A549 (cell line): Measurements from ENCODE around the gene C12orf42. TPM values are rescaled to one million over a fixed set of nuclear protein-coding genes. Genes with fewer than 3 reads are reported as not detected.

Experiments used
- ATAC-seq, 2 experiments: fragments of 200-7000 bp in 1 of 2; fragments of >200 bp in 1 of 2; cut with Nextera tagmentation in 1 of 2; cut with Tn5 transposase in 1 of 2; 3 replicates each; pipeline versions ENCODE4 v1.8.0 to v1.9.1; 2018 to 2020; ENCODE audit warnings: mild to moderate bottlenecking in 1 of 2, moderate library complexity in 1 of 2
- CTCF ChIA-PET: fragments of 300-600 bp; sonication (Branson Sonifier 250); formaldehyde crosslinking; extraction: SDS; loops from one replicate; lab custom pipeline; 2021; ENCODE audit warnings: antibody characterized with exemption, inconsistent platforms; lab: Yijun Ruan, JAX
- POLR2A ChIA-PET: fragments of 350-600 bp; formaldehyde crosslinking; extraction: SDS; loops from one replicate; lab custom pipeline; 2021; ENCODE audit warnings: antibody characterized with exemption, inconsistent platforms; lab: Yijun Ruan, JAX
- DNase-seq, 2 experiments: peaks; one replicate each; pipeline versions ENCODE4 v3.0.0 to v3.0.0-alpha.2; 2011 to 2016; ENCODE audit warnings: low read depth in 1 of 2, low spot score in 1 of 2
- FAIRE-seq: peaks from 2 replicates; lab custom pipeline; 2011; peaks lifted over from hg19 to GRCh38; lab: Jason Lieb, UNC
- H3K27ac ChIP-seq, 2 experiments: fragments of >200 bp; sonication (Bioruptor Twin); formaldehyde crosslinking; 3 replicates each; pipeline ENCODE4 v1.5.1; 2016 to 2017
- H3K4me1 ChIP-seq: fragments of >200 bp; sonication (Bioruptor Twin); formaldehyde crosslinking; 3 replicates; pipeline ENCODE4 v1.6.1; 2016
- H3K4me2 ChIP-seq: fragments of >200 bp; sonication (Bioruptor Twin); formaldehyde crosslinking; 3 replicates; pipeline ENCODE4 v1.6.1; 2016
- H3K4me3 ChIP-seq: fragments of >200 bp; sonication (Bioruptor Twin); formaldehyde crosslinking; 3 replicates; pipeline ENCODE4 v1.5.1; 2016
- H3K9me3 ChIP-seq: fragments of >200 bp; sonication (Bioruptor Twin); formaldehyde crosslinking; 3 replicates; pipeline ENCODE4 v1.6.1; 2016
- CBX8 ChIP-seq: fragments of 200-600 bp; sonication (generic); IDR thresholded peaks from 2 replicates; pipeline ENCODE4 v1.6.1; 2016
- CHD4 ChIP-seq: fragments of 200-600 bp; sonication (generic); IDR thresholded peaks from 2 replicates; pipeline ENCODE4 v1.6.1; 2016; ENCODE audit warnings: antibody characterized with exemption, mild to moderate bottlenecking, borderline replicate concordance
- CTCF ChIP-seq: fragments of >200 bp; sonication (Bioruptor Twin); formaldehyde crosslinking; IDR thresholded peaks from 3 replicates; pipeline ENCODE4 v1.5.1; 2016
- EHF ChIP-seq: fragments of 250-450 bp; sonication (Bioruptor Pico); IDR thresholded peaks from 2 replicates; pipeline ENCODE4 v1.5.0; 2020; ENCODE audit warnings: mild to moderate bottlenecking
- EHMT2 ChIP-seq: fragments of 200-600 bp; sonication (generic); IDR thresholded peaks from 2 replicates; pipeline ENCODE4 v1.6.1; 2016; ENCODE audit warnings: antibody characterized with exemption, low read depth, mild to moderate bottlenecking, moderate library complexity
- ESRRA ChIP-seq: fragments of 150-350 bp; IDR thresholded peaks from 2 replicates; pipeline ENCODE4 v1.6.1; 2014; ENCODE audit warnings: mild to moderate bottlenecking, low read length, borderline replicate concordance
- FOSL2 ChIP-seq, 2 experiments: fragments of 450-650 bp in 1 of 2; fragments of >200 bp in 1 of 2; sonication (Bioruptor Twin) in 1 of 2; formaldehyde crosslinking; IDR thresholded peaks; 2 replicates each; pipeline versions ENCODE4 v1.5.0 to v1.6.1; 2016 to 2020; ENCODE audit warnings: mild to moderate bottlenecking in 1 of 2, moderate library complexity in 1 of 2
- GATA3 ChIP-seq: IDR thresholded peaks from 2 replicates; pipeline ENCODE4 v1.6.1; 2012; ENCODE audit warnings: borderline replicate concordance
- HDAC2 ChIP-seq: fragments of 200-600 bp; sonication (generic); IDR thresholded peaks from 2 replicates; pipeline ENCODE4 v1.6.1; 2016
- HOXA7 ChIP-seq: fragments of 250-450 bp; sonication (Bioruptor Pico); IDR thresholded peaks from 2 replicates; pipeline ENCODE4 v1.5.0; 2020; ENCODE audit warnings: mild to moderate bottlenecking, moderate library complexity
- HOXB13 ChIP-seq: fragments of 250-450 bp; sonication (Bioruptor Pico); IDR thresholded peaks from 2 replicates; pipeline ENCODE4 v1.5.0; 2020; ENCODE audit warnings: low read depth, mild to moderate bottlenecking, moderate library complexity
- HOXB5 ChIP-seq: fragments of 250-450 bp; sonication (Bioruptor Pico); IDR thresholded peaks from 2 replicates; pipeline ENCODE4 v1.5.0; 2020; ENCODE audit warnings: mild to moderate bottlenecking, moderate library complexity
- KDM5A ChIP-seq: fragments of 200-600 bp; sonication (generic); IDR thresholded peaks from 2 replicates; pipeline ENCODE4 v1.6.1; 2016; ENCODE audit warnings: antibody characterized with exemption, mild to moderate bottlenecking
- MYC ChIP-seq: IDR thresholded peaks from 2 replicates; pipeline ENCODE4 v1.6.1; 2012; ENCODE audit warnings: mild to moderate bottlenecking, inconsistent platforms, low read length, improper control_type of control experiment, borderline replicate concordance
- NPAS2 ChIP-seq: fragments of 250-450 bp; sonication (Bioruptor Pico); IDR thresholded peaks from 2 replicates; pipeline ENCODE4 v1.8.0; 2022; ENCODE audit warnings: mild to moderate bottlenecking, moderate library complexity, borderline replicate concordance
- RAD21 ChIP-seq, 2 experiments: fragments of >200 bp in 1 of 2; sonication (Bioruptor Twin) in 1 of 2; formaldehyde crosslinking in 1 of 2; IDR thresholded peaks in 1 of 2; conservative IDR thresholded peaks in 1 of 2; 2 replicates in 1 of 2; 3 replicates in 1 of 2; pipeline ENCODE4 v1.6.1; 2012 to 2018; ENCODE audit warnings: inconsistent platforms in 1 of 2
- RARB ChIP-seq: fragments of 250-450 bp; sonication (Bioruptor Pico); IDR thresholded peaks from 2 replicates; pipeline ENCODE4 v1.8.0; 2021; ENCODE audit warnings: mild to moderate bottlenecking, moderate library complexity
- RFX5 ChIP-seq: fragments of 450-650 bp; IDR thresholded peaks from 2 replicates; pipeline ENCODE4 v1.7.1; 2014; ENCODE audit warnings: antibody characterized with exemption, mild to moderate bottlenecking, moderate library complexity
- TFCP2L1 ChIP-seq: fragments of 250-450 bp; sonication (Bioruptor Pico); IDR thresholded peaks from 2 replicates; pipeline ENCODE4 v1.5.0; 2021; ENCODE audit warnings: mild to moderate bottlenecking
- ZFP36 ChIP-seq: fragments of 450-650 bp; IDR thresholded peaks from 2 replicates; pipeline ENCODE4 v1.6.1; 2014; ENCODE audit warnings: borderline replicate concordance; ENCODE audit not compliant: partially characterized antibody
- ZNF302 ChIP-seq: fragments of 250-450 bp; sonication (Bioruptor Pico); IDR thresholded peaks from 2 replicates; pipeline ENCODE4 v1.9.0; 2021; ENCODE audit warnings: inconsistent platforms, mild to moderate bottlenecking, moderate library complexity
- WGBS: methylation state at CpG from one replicate; pipeline ENCODE4 v1.1.6; 2017; ENCODE audit errors: missing lambda C conversion rate; 5-methylcytosine and 5-hydroxymethylcytosine counted together
- polyA plus RNA-seq, 4 experiments: library from polyadenylated mRNA; depleted of rRNA in 3 of 4; stranded (reverse); fragments of >200 nt; fragmentation: RNase III in 1 of 4; extraction: RNeasy Plus Mini Kit Qiagen cat#74134 plus additional on column Dnase treatment in 1 of 4; gene quantifications; 2 replicates in 3 of 4; 3 replicates in 1 of 4; pipeline ENCODE4 v1.2.3, GENCODE V29; 2011 to 2017
- TF ChIP-seq, protein P1 (sequence below): fragments of >200 bp; sonication (Bioruptor Twin); formaldehyde crosslinking; IDR thresholded peaks from 2 replicates; pipeline ENCODE4 v1.6.1; 2016
- TF ChIP-seq, protein P2 (sequence below): fragments of 200-600 bp; sonication (generic); IDR thresholded peaks from 2 replicates; pipeline ENCODE4 v1.6.1; 2016; ENCODE audit warnings: antibody characterized with exemption, mild to moderate bottlenecking, moderate library complexity
- TF ChIP-seq, protein P3 (sequence below): IDR thresholded peaks from 2 replicates; pipeline ENCODE4 v1.6.1; 2012

The C12orf42 gene
- polyA plus RNA-seq, 2 of the 4 experiments (the other 2 are of a cell fraction): not detected

GRCh38 chr12:103462675-103463074 lies 33.1 kb downstream of the C12orf42 start:
- no peak overlapping the region for H3K4me3 ChIP-seq
- ATAC-seq (no peak), DNase-seq (no peak), FAIRE-seq (no peak)
- WGBS: 37% methylated on average over 3 of the region's 3 CpGs
- H3K9me3 ChIP-seq: no peaks in the 10 kb centered on the region
- ChIA-PET POLR2A (no interaction called here), CTCF (no interaction called here)
- no peak overlapping the region for H3K4me2 ChIP-seq
- no peak overlapping the region for H3K27ac ChIP-seq
- no peaks in the 10 kb centered on the region for H3K4me1 ChIP-seq
- TF ChIP-seq CHD4 (no peak), RARB (CRISPR knock-in tag) (no peak), NPAS2 (no peak)
- TF ChIP-seq, all 56 proteins: peak for 0

DNA sequence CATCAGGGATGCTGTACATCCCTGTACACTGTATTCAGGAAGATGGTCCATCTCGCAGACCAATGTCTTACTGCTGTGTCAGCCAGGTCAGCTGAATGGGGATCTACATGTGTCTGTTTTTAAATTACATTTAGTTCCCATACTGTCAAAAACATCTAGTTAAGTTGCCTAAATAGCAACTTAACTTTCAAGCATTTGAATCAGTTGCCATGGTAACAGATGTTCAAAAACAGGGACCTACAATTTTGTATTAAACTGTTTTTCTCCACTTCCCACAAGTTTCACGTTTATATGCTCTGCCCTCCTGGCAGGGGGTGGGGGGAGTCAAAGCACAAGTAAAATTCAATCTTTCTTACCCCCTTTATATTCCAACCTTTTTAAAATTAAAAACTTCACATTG lies 38.3 kb downstream of the C12orf42 start:
- Histone ChIP-seq H3K4me1 (no peaks in the 10 kb centered on the region), H3K4me2 (no peak overlapping the region), H3K4me3 (no peak overlapping the region), H3K27ac (no peak overlapping the region), H3K9me3 (no peaks in the 10 kb centered on the region)
- DNase-seq: no peak
- WGBS: 47% methylated on average over 2 of the region's 2 CpGs
- no peak for FAIRE-seq
- no peak for ATAC-seq
- ChIA-PET POLR2A (no interaction called here), CTCF (interaction anchor here (0.7 to 1.3 kb wide), 2 partner anchors 12 to 16 kb away, joined by 3 read pairs; no protein-coding TSS in a partner anchor)
- TF ChIP-seq KDM5A: no peak

DNA sequence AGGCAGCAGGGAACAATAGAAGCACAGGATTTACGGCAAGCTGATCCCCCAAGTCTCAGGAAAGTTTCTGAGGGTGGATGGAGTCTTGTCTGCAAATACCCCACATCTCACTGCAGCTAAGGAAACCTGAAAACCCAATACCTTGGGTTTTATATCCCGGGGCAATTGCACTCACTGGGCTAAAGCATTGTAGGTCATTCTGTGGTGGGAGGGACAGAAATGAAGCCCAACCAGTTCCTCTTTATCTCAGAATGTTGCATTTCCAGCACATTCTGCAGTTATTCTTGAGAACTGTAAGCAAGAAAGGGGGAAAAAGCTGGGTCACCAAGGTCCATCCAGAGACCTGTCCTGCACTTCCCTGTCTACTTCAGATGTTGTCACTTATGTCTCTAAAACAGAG lies 39.8 kb downstream of the C12orf42 start:
- FAIRE-seq: no peak
- WGBS: 6% methylated on average over 2 of the region's 2 CpGs

DNA sequence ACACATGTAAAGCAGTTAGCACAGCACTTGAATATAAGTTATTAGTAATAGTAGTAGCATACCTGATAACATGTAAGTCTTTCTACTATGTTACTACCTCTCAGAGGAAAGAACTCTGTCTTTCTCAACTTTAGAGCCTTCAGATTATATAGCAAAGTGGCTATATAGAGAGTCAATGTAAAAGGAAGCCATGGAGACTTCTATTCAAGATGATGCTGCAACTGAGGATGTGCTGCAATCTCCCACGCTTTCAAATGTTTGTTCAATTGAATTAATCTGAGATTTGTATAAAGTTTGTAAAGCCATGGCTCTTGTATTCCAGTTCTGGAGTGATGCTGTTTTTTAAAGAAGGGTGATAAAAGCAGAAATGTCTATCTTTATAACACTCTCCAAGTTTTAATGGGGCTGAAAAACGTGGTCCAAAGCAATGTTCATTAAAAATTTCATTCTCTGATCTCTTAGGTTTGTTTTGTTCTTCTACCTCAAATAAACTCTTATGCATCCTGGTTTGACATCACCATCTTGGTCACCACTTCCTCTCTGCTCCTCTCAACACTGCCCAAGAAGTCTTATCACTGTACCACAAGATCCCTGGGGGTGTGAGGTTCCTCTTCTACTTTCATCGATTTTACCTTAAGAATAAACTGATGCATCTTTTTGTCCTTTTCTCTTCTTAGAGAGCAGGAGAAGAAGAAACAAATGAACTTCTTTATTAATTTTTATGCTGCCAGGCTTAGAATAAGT lies 40.6 kb downstream of the C12orf42 start:
- WGBS: 13% methylated on average over 3 of the region's 3 CpGs
- no peak overlapping the region for H3K27ac ChIP-seq
- no peak for FAIRE-seq
- POLR2A ChIA-PET: no interaction called here
- H3K4me2 ChIP-seq: no peak overlapping the region
- CTCF ChIA-PET: no interaction called here
- no peak for ATAC-seq
- 0 out of 3 replicates have a peak, but pooled peaks cover 3% of the 10 kb centered on the region for H3K9me3 ChIP-seq
- no peaks in the 10 kb centered on the region for H3K4me1 ChIP-seq
- no peak overlapping the region for H3K4me3 ChIP-seq
- DNase-seq: no peak
- TF ChIP-seq RFX5 (no peak), RAD21 (conservative IDR thresholded peaks at IDR 0.05 in 1 of 2, IDR thresholded peaks at IDR 0.05 in 1 of 2) (no peak), HDAC2 (no peak), HOXB5 (CRISPR knock-in tag) (no peak), HOXB13 (no peak), ZFP36 (no peak), ZNF302 (CRISPR knock-in tag) (no peak), CBX8 (no peak)
- TF ChIP-seq, protein P1, sequence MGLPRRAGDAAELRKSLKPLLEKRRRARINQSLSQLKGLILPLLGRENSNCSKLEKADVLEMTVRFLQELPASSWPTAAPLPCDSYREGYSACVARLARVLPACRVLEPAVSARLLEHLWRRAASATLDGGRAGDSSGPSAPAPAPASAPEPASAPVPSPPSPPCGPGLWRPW: no peak
- TF ChIP-seq, protein P2, sequence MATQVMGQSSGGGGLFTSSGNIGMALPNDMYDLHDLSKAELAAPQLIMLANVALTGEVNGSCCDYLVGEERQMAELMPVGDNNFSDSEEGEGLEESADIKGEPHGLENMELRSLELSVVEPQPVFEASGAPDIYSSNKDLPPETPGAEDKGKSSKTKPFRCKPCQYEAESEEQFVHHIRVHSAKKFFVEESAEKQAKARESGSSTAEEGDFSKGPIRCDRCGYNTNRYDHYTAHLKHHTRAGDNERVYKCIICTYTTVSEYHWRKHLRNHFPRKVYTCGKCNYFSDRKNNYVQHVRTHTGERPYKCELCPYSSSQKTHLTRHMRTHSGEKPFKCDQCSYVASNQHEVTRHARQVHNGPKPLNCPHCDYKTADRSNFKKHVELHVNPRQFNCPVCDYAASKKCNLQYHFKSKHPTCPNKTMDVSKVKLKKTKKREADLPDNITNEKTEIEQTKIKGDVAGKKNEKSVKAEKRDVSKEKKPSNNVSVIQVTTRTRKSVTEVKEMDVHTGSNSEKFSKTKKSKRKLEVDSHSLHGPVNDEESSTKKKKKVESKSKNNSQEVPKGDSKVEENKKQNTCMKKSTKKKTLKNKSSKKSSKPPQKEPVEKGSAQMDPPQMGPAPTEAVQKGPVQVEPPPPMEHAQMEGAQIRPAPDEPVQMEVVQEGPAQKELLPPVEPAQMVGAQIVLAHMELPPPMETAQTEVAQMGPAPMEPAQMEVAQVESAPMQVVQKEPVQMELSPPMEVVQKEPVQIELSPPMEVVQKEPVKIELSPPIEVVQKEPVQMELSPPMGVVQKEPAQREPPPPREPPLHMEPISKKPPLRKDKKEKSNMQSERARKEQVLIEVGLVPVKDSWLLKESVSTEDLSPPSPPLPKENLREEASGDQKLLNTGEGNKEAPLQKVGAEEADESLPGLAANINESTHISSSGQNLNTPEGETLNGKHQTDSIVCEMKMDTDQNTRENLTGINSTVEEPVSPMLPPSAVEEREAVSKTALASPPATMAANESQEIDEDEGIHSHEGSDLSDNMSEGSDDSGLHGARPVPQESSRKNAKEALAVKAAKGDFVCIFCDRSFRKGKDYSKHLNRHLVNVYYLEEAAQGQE: no peak

More for the DNA sequence above, 39.8 kb downstream of the C12orf42 start:
- Histone ChIP-seq H3K4me1 (no peaks in the 10 kb centered on the region), H3K9me3 (0 out of 3 replicates have a peak, but pooled peaks cover 3% of the 10 kb centered on the region), H3K4me2 (no peak overlapping the region), H3K4me3 (no peak overlapping the region), H3K27ac (no peak overlapping the region)
- ChIA-PET POLR2A (no interaction called here), CTCF (no interaction called here)
- no peak for TF ChIP-seq EHF (CRISPR knock-in tag)
- no peak for TF ChIP-seq GATA3
- TF ChIP-seq CTCF: no peak
- no peak for TF ChIP-seq TFCP2L1 (CRISPR knock-in tag)
- TF ChIP-seq, protein P3, sequence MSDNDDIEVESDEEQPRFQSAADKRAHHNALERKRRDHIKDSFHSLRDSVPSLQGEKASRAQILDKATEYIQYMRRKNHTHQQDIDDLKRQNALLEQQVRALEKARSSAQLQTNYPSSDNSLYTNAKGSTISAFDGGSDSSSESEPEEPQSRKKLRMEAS: no peak
- no peak for TF ChIP-seq FOSL2 (IDR thresholded peaks at IDR 0.05)
- no peak for TF ChIP-seq FOSL2 (CRISPR knock-in tag; IDR thresholded peaks at IDR 0.05)
- TF ChIP-seq HOXA7 (CRISPR knock-in tag): no peak
- TF ChIP-seq EHMT2: no peak
- TF ChIP-seq MYC: no peak
- TF ChIP-seq, protein P1: no peak
- no peak for TF ChIP-seq HDAC2
- TF ChIP-seq ESRRA: no peak
- ATAC-seq (no peak), DNase-seq (no peak)
